NCI-H1048 (cell line): ENCODE data around the gene TSC2.

Source experiments
- DNase-seq: peaks from one replicate; lab custom pipeline; 2025; lab: John Stamatoyannopoulos, UW

The TSC2 gene

GRCh38 chr16:2047330-2048115 lies at the start of gene TSC2, which contains the start of gene NTHL1:
Gene TSC2, plus strand, starts transcription at chr16:2047985. Its CDS starts 631 bp downstream, at chr16:2048616.
Gene NTHL1, minus strand, starts transcription at chr16:2047834. Its CDS starts 11 bp downstream, at chr16:2047823.
- DNase-seq, result peak; percentile 35

- no peak for DNase-seq
Measured at GRCh38 chr16:1998360-1998835, 49.4 kb upstream of the TSC2 start.

GRCh38 chr16:1998852-1999801 lies 48.7 kb upstream of the TSC2 start:
- DNase-seq, result no peak

- no peak for DNase-seq
Measured at GRCh38 chr16:1999866-2000514, 47.8 kb upstream of the TSC2 start.

- no peak for DNase-seq
Measured at GRCh38 chr16:2001035-2001434, 46.8 kb upstream of the TSC2 start.

GRCh38 chr16:2001456-2002355 lies 46.1 kb upstream of the TSC2 start:
- no peak for DNase-seq

GRCh38 chr16:2002406-2003230 lies 45.2 kb upstream of the TSC2 start:
- DNase-seq, result no peak

- no peak for DNase-seq
Measured at GRCh38 chr16:2003231-2003826, 44.5 kb upstream of the TSC2 start.

- peak; percentile 28 for DNase-seq
Measured at GRCh38 chr16:2003827-2004641, 43.8 kb upstream of the TSC2 start.

GRCh38 chr16:2004795-2005517 lies 42.8 kb upstream of the TSC2 start:
- DNase-seq, result no peak

- DNase-seq, result no peak
Measured at GRCh38 chr16:2005646-2006045, 42.1 kb upstream of the TSC2 start.

- no peak for DNase-seq
Measured at GRCh38 chr16:2006317-2006716, 41.5 kb upstream of the TSC2 start.

GRCh38 chr16:2007081-2007836 lies 40.5 kb upstream of the TSC2 start:
- no peak for DNase-seq

GRCh38 chr16:2008009-2008526 lies 39.7 kb upstream of the TSC2 start:
- DNase-seq, result no peak

GRCh38 chr16:2008631-2009163 lies 39.1 kb upstream of the TSC2 start:
- DNase-seq, result no peak

- no peak for DNase-seq
Measured at GRCh38 chr16:2009164-2009711, 38.5 kb upstream of the TSC2 start.
